CD14-positive monocyte (primary cell): ENCODE data around the gene ITGA11. TPM values are rescaled to one million over a fixed set of nuclear protein-coding genes. Genes with fewer than 3 reads are reported as not detected.

Source experiments
- DNase-seq, 3 donors: peaks; one replicate each; pipeline ENCODE4 v3.0.0-alpha.2; 2011 to 2022
- H2AFZ ChIP-seq: 2 replicates; pipeline ENCODE4 v1.6.0; 2012; ENCODE audit warnings: mild to moderate bottlenecking, low read depth, low read length, inconsistent platforms; ENCODE audit not compliant: insufficient read depth, poor library complexity, severe bottlenecking
- H3K27ac ChIP-seq, 2 donors: 1 replicate in 1 of 2; 2 replicates in 1 of 2; pipeline ENCODE4 v1.5.1; 2012 to 2013; ENCODE audit warnings: low read length in 2 of 2, control low read depth in 1 of 2, inconsistent platforms in 1 of 2, low read depth in 1 of 2, mild to moderate bottlenecking in 1 of 2
- H3K27me3 ChIP-seq, 2 donors: one replicate each; pipeline versions ENCODE4 v1.6.0 to v1.6.1; 2011 to 2013; ENCODE audit warnings: low read length in 2 of 2; ENCODE audit not compliant: control insufficient read depth in 2 of 2, insufficient read depth in 2 of 2
- H3K36me3 ChIP-seq, 2 donors: replicated peaks in 1 of 2; 1 replicate in 1 of 2; 2 replicates in 1 of 2; pipeline versions ENCODE4 v1.5.1 to v1.6.1; 2012 to 2013; ENCODE audit warnings: low read length in 2 of 2, control low read depth in 1 of 2, inconsistent platforms in 1 of 2, mild to moderate bottlenecking in 1 of 2; ENCODE audit not compliant: insufficient read depth in 2 of 2, control insufficient read depth in 1 of 2
- H3K4me1 ChIP-seq, 2 donors: 1 replicate in 1 of 2; 2 replicates in 1 of 2; pipeline versions ENCODE4 v1.5.1 to v1.6.1; 2012 to 2013; ENCODE audit warnings: low read length in 2 of 2, control low read depth in 1 of 2, inconsistent platforms in 1 of 2, mild to moderate bottlenecking in 1 of 2, moderate library complexity in 1 of 2; ENCODE audit not compliant: insufficient read depth in 2 of 2, control insufficient read depth in 1 of 2
- H3K4me2 ChIP-seq: replicated peaks from 2 replicates; pipeline ENCODE3; 2012; ENCODE audit warnings: low read length, moderate library complexity, mild to moderate bottlenecking; ENCODE audit not compliant: poor library complexity, severe bottlenecking; ENCODE audit errors: extremely low read depth
- H3K4me3 ChIP-seq, 3 experiments: fragments of 200-600 bp in 1 of 3; sonication (generic) in 1 of 3; replicated peaks in 1 of 3; 1 replicate in 2 of 3; 2 replicates in 1 of 3; pipeline ENCODE4 v1.5.1; 2011 to 2013; ENCODE audit warnings: low read length in 3 of 3, mild to moderate bottlenecking in 3 of 3, control low read depth in 2 of 3, low read depth in 2 of 3, inconsistent platforms in 1 of 3, moderate library complexity in 1 of 3
- H3K79me2 ChIP-seq: 2 replicates; pipeline ENCODE4 v1.6.0; 2012; ENCODE audit warnings: mild to moderate bottlenecking, control low read depth, inconsistent platforms, low read length, moderate library complexity; ENCODE audit not compliant: insufficient read depth
- H3K9ac ChIP-seq: 2 replicates; pipeline ENCODE4 v1.6.0; 2017; ENCODE audit warnings: low read length, mild to moderate bottlenecking; ENCODE audit not compliant: insufficient read depth, poor library complexity, severe bottlenecking
- H3K9me3 ChIP-seq, 2 donors: replicated peaks in 1 of 2; 1 replicate in 1 of 2; 2 replicates in 1 of 2; pipeline versions ENCODE4 v1.5.1 to v1.6.1; 2012 to 2013; ENCODE audit warnings: low read length in 2 of 2, control low read depth in 1 of 2; ENCODE audit not compliant: control insufficient read depth in 1 of 2, insufficient read depth in 1 of 2
- H4K20me1 ChIP-seq: 2 replicates; pipeline ENCODE4 v1.6.0; 2012; ENCODE audit warnings: mild to moderate bottlenecking, low read length, control low read depth, moderate library complexity; ENCODE audit not compliant: insufficient read depth
- H3K27ac Mint-ChIP-seq, 7 donors: one replicate each; pipeline ENCODE4 v1.8.0; 2020; ENCODE audit warnings: mild to moderate bottlenecking in 7 of 7, mixed read lengths in 7 of 7, moderate library complexity in 6 of 7, inconsistent platforms in 2 of 7
- H3K27me3 Mint-ChIP-seq, 3 donors: one replicate each; pipeline ENCODE4 v1.8.0; 2021 to 2022; ENCODE audit warnings: low read depth in 3 of 3, mild to moderate bottlenecking in 3 of 3, mixed read lengths in 3 of 3, moderate library complexity in 3 of 3, inconsistent platforms in 1 of 3
- H3K36me3 Mint-ChIP-seq, 2 donors: one replicate each; pipeline ENCODE4 v1.8.0; 2020; ENCODE audit warnings: mixed read lengths in 2 of 2, inconsistent platforms in 1 of 2, mild to moderate bottlenecking in 1 of 2
- H3K4me1 Mint-ChIP-seq: one replicate; pipeline ENCODE4 v1.8.0; 2020; ENCODE audit warnings: mild to moderate bottlenecking, mixed read lengths
- H3K4me3 Mint-ChIP-seq, 2 donors: one replicate each; pipeline ENCODE4 v1.8.0; 2020; ENCODE audit warnings: mild to moderate bottlenecking in 2 of 2, mixed read lengths in 2 of 2, moderate library complexity in 1 of 2
- H3K9me3 Mint-ChIP-seq, 7 donors: one replicate each; pipeline ENCODE4 v1.8.0; 2020 to 2022; ENCODE audit warnings: mixed read lengths in 7 of 7, mild to moderate bottlenecking in 6 of 7, moderate library complexity in 6 of 7, inconsistent platforms in 2 of 7
- whole genome bisulfite sequencing: methylation state at CpG from one replicate; pipeline ENCODE4 v1.1.5; 2013; ENCODE audit warnings: missing lambda C conversion rate; ENCODE audit not compliant: insufficient coverage; 5-methylcytosine and 5-hydroxymethylcytosine counted together
- intact Hi-C, 2 donors: fragments of 100-400 bp; cut with micrococcal nuclease; formaldehyde crosslinking; loops; one replicate each; pipeline versions ENCODE4 v1.15.0 to v1.15.1; 2023
- polyA plus RNA-seq, 3 donors: library from polyadenylated mRNA; depleted of rRNA in 1 of 3; unstranded in 2 of 3; stranded (reverse) in 1 of 3; fragments of 300-500 nt in 2 of 3; fragments of >200 nt in 1 of 3; fragmentation: Illumina TruSeq in 2 of 3; gene quantifications; 1 replicate in 2 of 3; 2 replicates in 1 of 3; pipeline ENCODE4 v1.2.3, GENCODE V29; 2012 to 2021
- TF ChIP-seq, protein P1 (sequence below): fragments of 200-600 bp; IDR thresholded peaks from one replicate; pipeline ENCODE4 v1.8.0; 2022; ENCODE audit warnings: antibody characterized with exemption, mild to moderate bottlenecking

ITGA11 gene
- polyA plus RNA-seq, 3 donors: under 0.01 to 0.01 TPM; not detected in 1

DNA sequence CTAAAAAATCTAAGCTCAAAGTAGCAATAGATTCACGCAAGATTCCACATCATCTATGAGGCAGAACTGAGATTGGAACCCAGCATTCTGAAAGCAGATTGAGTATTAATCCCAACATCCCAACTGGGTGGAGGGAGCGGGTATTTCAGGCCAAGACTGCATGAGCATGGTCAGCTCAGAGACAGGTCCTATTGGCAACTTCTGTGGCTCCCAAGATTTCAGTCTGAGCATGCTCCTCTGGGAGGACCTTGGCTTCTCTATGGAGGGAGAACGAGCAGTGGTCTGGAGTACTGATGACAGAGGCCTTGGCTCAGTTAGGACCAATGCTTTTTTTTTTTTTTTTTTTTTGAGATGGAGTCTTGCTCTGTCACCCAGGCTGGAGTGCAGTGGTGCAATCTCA is 4.0 kb upstream of the ITGA11 start:
- Histone ChIP-seq H2AFZ (no peak overlapping the region), H3K4me2 (no peak overlapping the region), H3K79me2 (no peaks in the 10 kb centered on the region), H3K9me3 (peaks cover 3 to 10% of the 10 kb centered on the region in 2 donors), H3K36me3 (no peaks in the 10 kb centered on the region), H3K9ac (no peak overlapping the region), H3K4me1 (peaks cover 8 to 13% of the 10 kb centered on the region in 2 donors), H3K27ac (no peak overlapping the region), H3K4me3 (no peak overlapping the region), H4K20me1 (no peaks in the 10 kb centered on the region), H3K27me3 (peaks cover 21 to 53% of the 10 kb centered on the region in 2 donors)
- TF ChIP-seq, protein P1, sequence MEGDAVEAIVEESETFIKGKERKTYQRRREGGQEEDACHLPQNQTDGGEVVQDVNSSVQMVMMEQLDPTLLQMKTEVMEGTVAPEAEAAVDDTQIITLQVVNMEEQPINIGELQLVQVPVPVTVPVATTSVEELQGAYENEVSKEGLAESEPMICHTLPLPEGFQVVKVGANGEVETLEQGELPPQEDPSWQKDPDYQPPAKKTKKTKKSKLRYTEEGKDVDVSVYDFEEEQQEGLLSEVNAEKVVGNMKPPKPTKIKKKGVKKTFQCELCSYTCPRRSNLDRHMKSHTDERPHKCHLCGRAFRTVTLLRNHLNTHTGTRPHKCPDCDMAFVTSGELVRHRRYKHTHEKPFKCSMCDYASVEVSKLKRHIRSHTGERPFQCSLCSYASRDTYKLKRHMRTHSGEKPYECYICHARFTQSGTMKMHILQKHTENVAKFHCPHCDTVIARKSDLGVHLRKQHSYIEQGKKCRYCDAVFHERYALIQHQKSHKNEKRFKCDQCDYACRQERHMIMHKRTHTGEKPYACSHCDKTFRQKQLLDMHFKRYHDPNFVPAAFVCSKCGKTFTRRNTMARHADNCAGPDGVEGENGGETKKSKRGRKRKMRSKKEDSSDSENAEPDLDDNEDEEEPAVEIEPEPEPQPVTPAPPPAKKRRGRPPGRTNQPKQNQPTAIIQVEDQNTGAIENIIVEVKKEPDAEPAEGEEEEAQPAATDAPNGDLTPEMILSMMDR: no peak
- peaks cover 0 to 6% (median 0%) of the 10 kb centered on the region in 7 donors for H3K9me3 Mint-ChIP-seq
- no peak overlapping the region for H3K4me3 Mint-ChIP-seq
- 100% methylated on average over 2 of the region's 3 CpGs for WGBS
- intact Hi-C loops: no loop called here
- no peak overlapping the region for H3K27ac Mint-ChIP-seq
- peaks cover 38 to 62% (median 43%) of the 10 kb centered on the region in 3 donors for H3K27me3 Mint-ChIP-seq
- H3K4me1 Mint-ChIP-seq: peaks cover 4% of the 10 kb centered on the region
- no peak for DNase-seq
- H3K36me3 Mint-ChIP-seq: no peaks in the 10 kb centered on the region

DNA sequence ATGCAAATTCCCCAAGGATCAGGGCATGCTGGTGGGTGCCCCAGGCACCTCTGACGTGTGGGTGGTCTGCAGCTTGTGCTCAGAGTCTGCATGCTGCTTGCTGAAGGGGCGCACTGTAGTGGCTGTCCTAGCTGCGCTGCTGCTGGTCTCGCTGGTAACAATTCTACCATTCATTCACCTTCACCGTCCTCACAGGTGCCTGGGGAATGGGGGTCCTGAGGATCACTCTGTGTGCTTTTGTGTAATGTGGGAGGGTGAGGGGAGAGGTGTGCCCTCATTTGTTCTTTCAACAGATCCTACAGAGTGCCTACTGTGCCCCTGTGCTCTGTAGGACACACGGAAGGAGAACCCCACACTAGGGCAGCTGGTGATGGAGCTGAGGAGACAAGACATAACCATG is 2.1 kb upstream of the ITGA11 start:
- no peak overlapping the region for H2AFZ ChIP-seq
- peaks cover 0 to 7% (median 0%) of the 10 kb centered on the region in 7 donors for H3K9me3 Mint-ChIP-seq
- no peaks in the 10 kb centered on the region for H3K36me3 ChIP-seq
- H3K27me3 ChIP-seq: peaks cover 37 to 72% of the 10 kb centered on the region in 2 donors
- no peak overlapping the region for H3K27ac Mint-ChIP-seq
- TF ChIP-seq, protein P1: no peak
- no peak overlapping the region for H3K27ac ChIP-seq
- no peaks in the 10 kb centered on the region for H3K79me2 ChIP-seq
- H3K4me3 Mint-ChIP-seq: peak overlapping the region in 1 of 2 donors; percentile 35
- H3K9me3 ChIP-seq: peaks cover 3 to 14% of the 10 kb centered on the region in 2 donors
- no peak overlapping the region for H3K4me2 ChIP-seq
- peaks cover 8 to 13% of the 10 kb centered on the region in 2 donors for H3K4me1 ChIP-seq
- H3K4me3 ChIP-seq: no peak overlapping the region
- intact Hi-C loops: no loop called here
- DNase-seq: no peak
- H3K27me3 Mint-ChIP-seq: peaks cover 54 to 75% (median 57%) of the 10 kb centered on the region in 3 donors
- no peak overlapping the region for H3K9ac ChIP-seq
- H3K36me3 Mint-ChIP-seq: no peaks in the 10 kb centered on the region
- WGBS: 82% methylated on average over 1 of the region's 6 CpGs
- peaks cover 4% of the 10 kb centered on the region for H3K4me1 Mint-ChIP-seq
- no peaks in the 10 kb centered on the region for H4K20me1 ChIP-seq
